ENCODE results near the gene WDR19.
"Not testable (repeated sequence)": the region's sequence is repeated elsewhere in the genome, so short reads cannot be mapped to it uniquely, and the experiment has no call there.

WDR19 gene

DNA sequence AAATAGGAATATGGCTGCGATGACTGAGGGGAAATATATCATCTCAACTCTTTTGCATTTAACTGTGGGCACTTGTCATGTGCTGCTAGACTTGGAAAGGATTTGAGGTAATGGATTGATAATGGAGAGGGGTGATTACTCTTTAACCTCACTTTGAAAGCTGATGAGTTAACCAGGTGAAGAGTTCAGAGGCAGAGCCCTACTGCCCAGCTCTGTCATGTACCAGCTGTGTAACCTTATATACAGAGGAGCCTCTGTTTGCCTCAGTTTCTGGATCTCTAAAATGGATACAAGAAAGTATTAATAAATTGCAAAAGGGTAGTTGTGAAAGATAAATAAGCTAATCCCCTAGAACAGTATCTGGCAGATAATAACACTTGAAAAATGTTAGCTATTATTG is 51.5 kb downstream of the WDR19 start:
- no peak for DNase-seq

GRCh38 chr4:39235021-39235420 is 52.7 kb downstream of the WDR19 start:
- no peak for DNase-seq

DNA sequence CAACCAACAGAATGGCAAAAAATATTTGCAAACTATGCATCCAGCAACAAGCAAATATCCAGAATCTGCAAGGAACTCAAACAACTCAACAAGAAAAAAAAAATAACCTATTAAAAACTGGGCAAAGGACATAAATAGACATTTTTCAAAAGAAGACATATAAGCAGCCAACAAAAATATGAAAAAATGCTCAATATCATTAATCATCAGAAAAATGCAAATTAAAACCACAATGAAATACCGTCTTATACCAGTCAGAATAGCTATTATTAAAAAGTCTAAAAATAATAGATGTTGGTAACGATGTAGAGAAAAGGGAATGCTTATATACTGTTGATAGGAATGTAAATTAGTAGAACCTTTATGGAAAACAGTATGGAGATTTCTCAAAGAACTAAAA is 53.4 kb downstream of the WDR19 start:
- DNase-seq, result no peak

DNA sequence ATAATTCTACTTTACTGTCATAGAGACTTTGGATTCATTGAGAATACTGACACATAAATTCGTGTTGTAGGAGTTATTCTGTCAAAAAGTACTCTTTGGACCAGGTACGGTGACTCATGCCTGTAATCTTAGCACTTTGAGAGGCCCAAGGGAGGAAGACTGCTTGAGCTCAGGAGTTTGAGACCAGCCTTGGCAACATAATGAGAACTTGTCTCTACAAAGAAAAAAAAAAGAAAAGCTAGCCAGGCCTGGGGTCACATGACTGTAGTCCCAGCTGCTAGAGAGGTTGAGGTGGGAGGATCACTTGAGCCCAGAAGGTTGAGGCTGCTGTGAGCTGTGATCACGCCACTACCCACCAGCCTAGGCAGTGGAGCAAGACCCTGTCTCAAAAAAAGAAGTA is 54.9 kb downstream of the WDR19 start:
- DNase-seq, result no peak

DNA sequence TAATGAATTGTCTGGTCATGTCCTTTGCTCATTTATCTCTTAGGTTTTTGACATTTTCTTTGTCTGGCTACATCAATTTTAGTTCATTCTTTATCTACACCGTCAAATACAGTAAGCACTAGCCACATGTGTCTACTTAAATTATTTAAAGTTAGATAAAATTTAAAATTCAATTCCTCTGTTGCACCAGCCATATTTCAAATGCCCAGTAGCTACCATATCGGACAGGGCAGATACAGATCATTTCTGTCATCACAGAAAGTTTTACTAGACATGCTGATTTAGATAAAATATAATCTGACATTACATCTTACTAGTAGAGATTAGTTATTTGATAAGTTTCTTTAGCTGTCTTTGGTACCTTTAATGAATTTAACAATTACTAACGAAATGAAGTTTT is 61.1 kb downstream of the WDR19 start:
- no peak for DNase-seq

DNA sequence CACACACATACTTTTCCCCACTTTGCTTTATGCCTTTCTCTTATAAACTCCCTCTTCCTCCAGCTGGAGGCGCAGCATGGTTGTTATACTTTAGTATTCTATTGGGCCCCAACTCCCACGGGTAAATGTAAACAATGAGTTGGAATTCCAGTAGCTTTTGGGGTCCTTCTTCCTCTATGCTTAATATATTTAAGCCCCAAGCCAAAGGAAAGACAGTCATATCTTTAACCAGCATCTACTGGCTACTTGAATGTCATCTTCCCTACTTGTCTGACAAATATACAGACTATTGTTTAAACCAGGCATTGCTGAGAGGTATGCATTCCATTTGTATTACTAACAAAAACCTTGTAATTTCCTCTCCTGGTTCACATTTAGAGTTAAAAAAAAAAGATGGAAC is 72.9 kb downstream of the WDR19 start:
- no peak for DNase-seq

DNA sequence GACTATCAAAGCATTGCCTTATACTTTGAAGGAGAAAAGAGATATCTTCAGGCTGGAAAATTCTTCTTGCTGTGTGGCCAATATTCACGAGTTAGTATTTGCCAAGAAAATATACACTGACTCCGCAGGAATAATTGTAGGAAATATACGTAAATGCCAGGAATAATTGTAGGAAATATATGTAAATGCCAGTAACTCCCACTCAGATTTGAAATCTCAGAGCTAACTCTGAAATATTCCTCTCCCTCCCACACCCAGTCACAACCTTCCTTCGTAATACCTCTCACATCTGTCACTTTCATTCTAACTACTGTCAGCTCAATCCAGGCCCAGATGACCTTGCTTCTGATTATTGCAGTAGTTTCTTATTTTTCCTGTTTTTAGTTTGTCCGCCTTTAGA is 73.5 kb downstream of the WDR19 start:
- DNase-seq, result no peak

DNA sequence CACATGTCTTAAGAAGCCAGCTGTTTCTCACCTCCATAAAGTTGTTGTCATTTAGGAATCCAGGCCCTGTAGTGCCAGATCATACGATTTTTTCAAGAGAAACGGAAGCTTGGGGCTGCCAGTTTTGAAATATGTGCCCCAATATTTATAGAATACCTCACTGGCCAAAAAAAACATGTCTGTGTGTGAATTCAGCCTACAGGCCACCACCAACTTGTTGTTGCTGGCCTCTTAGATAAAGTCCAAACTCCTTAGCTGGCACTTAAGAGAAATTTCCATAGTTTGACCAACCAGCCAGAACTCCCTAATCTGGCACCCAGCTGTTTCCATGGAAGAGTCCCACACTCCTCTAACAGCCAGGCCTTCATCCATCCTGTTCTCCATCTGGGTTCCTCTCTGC is 74.1 kb downstream of the WDR19 start:
- DNase-seq, result no peak

GRCh38 chr4:39259571-39260330 is 77.4 kb downstream of the WDR19 start:
- no peak for DNase-seq

DNA sequence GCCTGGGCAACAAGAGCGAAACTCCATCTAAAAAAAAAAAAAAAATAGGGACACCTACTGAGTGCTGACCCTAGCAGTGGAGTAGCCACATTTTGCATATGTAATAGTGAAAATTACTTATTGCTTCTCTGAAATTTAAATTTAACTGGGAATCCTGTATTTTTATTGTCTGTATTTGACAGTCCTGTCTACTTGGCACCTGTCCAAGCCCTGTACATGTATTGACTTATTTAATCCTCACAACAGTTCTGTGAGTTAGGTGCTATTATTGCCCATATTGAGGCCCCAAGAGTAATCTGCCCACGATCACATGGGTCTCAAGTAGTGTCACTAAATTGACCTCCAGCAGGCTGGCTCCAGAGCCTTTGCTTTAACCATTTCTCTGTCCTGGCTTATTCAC is 81.6 kb downstream of the WDR19 start:
- DNase-seq, result no peak

- DNase-seq, result no peak
Observed at GRCh38 chr4:39274503-39274902, 92.2 kb downstream of the WDR19 start.

DNA sequence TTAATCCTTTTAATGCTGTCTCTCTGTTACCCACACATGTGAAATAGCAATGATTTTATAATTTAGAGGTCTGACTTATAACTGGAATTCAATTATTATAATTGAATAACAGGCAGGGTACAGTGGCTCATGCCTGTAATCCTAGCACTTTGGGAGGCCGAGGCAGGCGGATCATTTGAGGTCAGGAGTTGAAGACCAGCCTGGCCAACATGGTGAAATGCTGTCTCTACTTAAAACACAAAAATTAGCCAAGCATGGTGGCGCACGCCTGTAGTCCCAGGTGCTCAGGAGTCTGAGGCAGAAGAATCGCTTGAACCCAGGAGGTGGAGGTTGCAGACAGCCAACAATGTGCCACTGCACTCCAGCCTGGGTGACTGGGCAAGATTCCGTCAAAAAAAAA is 95.3 kb downstream of the WDR19 start:
- not testable (repeated sequence) for DNase-seq

- no peak for DNase-seq
Observed at GRCh38 chr4:39278476-39278875, 96.1 kb downstream of the WDR19 start.

GRCh38 chr4:39279416-39279815 is 97.1 kb downstream of the WDR19 start:
- no peak for DNase-seq

GRCh38 chr4:39280770-39281169 is 98.4 kb downstream of the WDR19 start:
- no peak for DNase-seq

DNA sequence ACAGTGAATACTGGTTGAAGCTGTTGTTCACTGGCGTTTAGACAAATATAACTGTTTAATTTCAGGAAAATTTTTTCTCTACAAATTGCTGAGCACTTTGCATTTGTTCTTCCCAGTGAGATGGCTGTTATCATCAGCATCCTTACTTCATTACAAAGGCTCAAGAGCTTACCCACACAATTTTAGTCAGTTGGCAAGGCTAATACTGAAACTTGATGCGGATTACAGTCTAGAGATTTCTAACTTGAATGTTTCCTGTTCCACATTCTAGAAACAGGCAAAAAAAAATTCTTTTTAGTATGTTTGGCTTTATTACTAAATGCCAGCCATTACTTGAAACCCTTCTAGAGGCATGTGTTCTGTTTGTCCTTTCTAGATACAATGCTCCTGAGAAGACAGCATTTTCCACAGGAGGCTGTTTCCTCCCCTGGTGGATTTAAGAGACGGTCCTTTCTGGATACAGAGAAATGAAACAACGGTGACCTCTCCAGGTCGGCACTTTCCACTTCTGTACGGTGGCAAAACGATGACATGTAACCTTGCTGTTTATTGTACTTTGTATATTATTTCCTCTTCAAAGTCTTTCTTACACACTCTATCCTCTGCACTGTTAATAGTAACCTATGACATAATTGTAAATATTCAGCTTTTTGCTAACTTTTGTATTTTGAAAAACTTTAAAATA is 102.9 kb downstream of the WDR19 start:
- no peak for DNase-seq

DNA sequence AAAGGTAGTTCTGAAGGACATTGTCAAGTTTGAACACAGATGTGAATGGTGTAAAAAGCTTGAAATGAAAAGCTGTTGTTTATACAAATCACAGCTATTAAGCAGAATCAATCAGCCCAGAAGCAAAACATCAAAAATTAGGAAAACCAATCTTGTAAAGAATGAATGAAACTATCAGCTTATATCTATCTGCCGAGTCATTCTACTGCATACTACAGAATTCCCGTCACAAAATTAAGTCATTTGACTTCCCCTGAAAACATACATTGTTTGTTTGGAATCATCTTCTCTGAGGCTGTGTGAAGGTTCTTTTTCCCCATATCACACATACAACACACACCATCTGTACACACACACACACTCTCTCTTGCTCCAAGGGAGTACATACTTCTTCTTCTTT is 103.5 kb downstream of the WDR19 start:
- no peak for DNase-seq

GRCh38 chr4:39286263-39286662 is 103.9 kb downstream of the WDR19 start:
- DNase-seq, result no peak

- DNase-seq, result no peak
Observed at GRCh38 chr4:39287223-39287622, 104.9 kb downstream of the WDR19 start.

DNA sequence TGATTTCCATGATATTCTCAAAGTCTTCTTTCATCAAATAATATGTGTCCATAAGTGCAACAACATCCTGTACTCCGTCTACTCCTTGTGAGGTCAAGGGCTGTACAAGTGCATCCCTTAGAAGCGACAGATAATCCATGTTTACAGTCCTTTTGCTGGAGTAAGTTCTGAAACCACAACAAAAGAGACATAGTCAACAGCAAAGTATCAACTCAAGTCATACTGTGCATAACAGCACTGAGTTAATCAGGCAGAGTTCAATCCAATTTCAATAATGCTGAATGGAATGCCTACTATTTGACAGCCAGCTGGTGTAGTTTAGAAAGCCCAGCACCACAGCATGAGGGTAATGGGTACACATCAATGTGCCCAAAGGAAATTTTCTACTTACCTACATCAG is 109.4 kb downstream of the WDR19 start:
- no peak for DNase-seq

GRCh38 chr4:39292433-39292832 is 110.1 kb downstream of the WDR19 start:
- not testable (repeated sequence) for DNase-seq

GRCh38 chr4:39295784-39296183 is 113.5 kb downstream of the WDR19 start:
- no peak for DNase-seq

GRCh38 chr4:39302901-39303300 is 120.6 kb downstream of the WDR19 start:
- DNase-seq, result no peak

DNA sequence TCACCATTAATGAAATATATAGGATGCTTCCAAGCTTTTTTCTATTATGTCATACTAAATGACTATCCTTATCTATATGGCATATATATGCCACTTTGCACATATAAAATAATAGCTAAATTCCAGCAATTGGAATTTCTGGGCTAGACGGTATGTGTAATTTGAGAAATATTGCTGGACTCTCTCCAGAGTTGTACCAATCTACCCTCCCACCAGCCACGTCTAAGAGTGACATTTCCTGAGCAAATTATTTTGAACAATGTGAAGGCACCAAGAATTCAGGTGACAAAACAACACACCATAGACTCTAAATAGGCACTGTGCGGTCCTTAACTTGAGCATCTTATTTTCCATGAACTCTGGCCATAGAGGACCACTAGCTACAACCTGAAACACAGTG is 121.5 kb downstream of the WDR19 start:
- DNase-seq, result no peak

DNA sequence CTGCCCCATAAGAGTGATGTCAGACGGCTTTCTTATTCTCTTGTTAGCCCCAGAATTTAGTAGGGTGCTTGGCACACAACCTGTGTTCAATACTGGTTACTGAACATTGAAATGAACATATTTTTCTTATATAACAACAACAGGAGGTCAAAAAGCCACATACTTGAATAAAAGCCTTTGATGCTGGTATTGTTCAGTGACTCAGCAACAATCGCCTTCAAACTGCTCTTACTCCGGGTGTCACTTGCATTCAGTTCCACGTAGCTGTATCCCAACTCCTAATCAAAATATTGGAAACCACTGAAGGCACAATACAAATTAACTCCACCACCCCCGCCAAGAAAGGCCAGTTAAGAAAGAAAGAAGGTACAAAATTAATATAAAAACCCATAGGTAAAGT is 122.3 kb downstream of the WDR19 start:
- DNase-seq, result no peak
